Measurements from ENCODE around the gene NHEJ1. TPM values are rescaled to one million over a fixed set of nuclear protein-coding genes. Genes with fewer than 3 reads are reported as not detected.

Gene NHEJ1
- total RNA-seq, 2 experiments from 2014 or later = 7.2 to 8.5 TPM

- intact Hi-C loops (cut with DNase I, micrococcal nuclease) = no loop called here
- H3K27me3 ChIP-seq (ENCODE audit: control insufficient read depth in 1 of 2, insufficient read depth in 2 of 2, low read length in 2 of 2) = no peaks in the 10 kb centered on the region
- DNase-seq (no peak), ATAC-seq (ENCODE audit: poor library complexity) (no peak)
- Mint-ChIP-seq H3K36me3 (ENCODE audit: low read depth) (peaks cover 11% of the 10 kb centered on the region), H3K4me3 (no peak overlapping the region), H3K9me3 (no peaks in the 10 kb centered on the region), H3K4me1 (ENCODE audit: low read depth) (peaks cover 30% of the 10 kb centered on the region), H3K27ac (no peak overlapping the region), H3K27me3 (no peaks in the 10 kb centered on the region)
- ChIA-PET POLR2A (no interaction called here), CTCF (no interaction called here)
- no peak overlapping the region for H3K27ac ChIP-seq (ENCODE audit: low read depth in 1 of 2, low read length in 2 of 2)
- H3K36me3 ChIP-seq (ENCODE audit: insufficient read depth, low read length) = peaks cover 8% of the 10 kb centered on the region
- H3K4me3 ChIP-seq (ENCODE audit: low read length) = no peak overlapping the region
- no peak for TF ChIP-seq CTCF (IDR thresholded peaks at IDR 0.05)
- H3K9me3 ChIP-seq (ENCODE audit: control insufficient read depth in 1 of 2, insufficient read depth in 1 of 2, low read length in 2 of 2) = no peaks in the 10 kb centered on the region
- H3K4me1 ChIP-seq (ENCODE audit: insufficient read depth, low read length) = peaks cover 7% of the 10 kb centered on the region
Measured at GRCh38 chr2:219127037-219127635, 33.5 kb downstream of the NHEJ1 start.

- peaks cover 7% of the 10 kb centered on the region for H3K36me3 Mint-ChIP-seq (ENCODE audit: low read depth)
- intact Hi-C loops (cut with DNase I, micrococcal nuclease) = no loop called here
- Histone ChIP-seq H3K9me3 (ENCODE audit: control insufficient read depth in 1 of 2, insufficient read depth in 1 of 2, low read length in 2 of 2) (no peaks in the 10 kb centered on the region), H3K4me3 (ENCODE audit: low read length) (no peak overlapping the region), H3K36me3 (ENCODE audit: insufficient read depth, low read length) (peaks cover 8% of the 10 kb centered on the region), H3K27ac (ENCODE audit: low read depth in 1 of 2, low read length in 2 of 2) (no peak overlapping the region), H3K4me1 (ENCODE audit: insufficient read depth, low read length) (peaks cover 7% of the 10 kb centered on the region), H3K27me3 (ENCODE audit: control insufficient read depth in 1 of 2, insufficient read depth in 2 of 2, low read length in 2 of 2) (no peaks in the 10 kb centered on the region)
- ATAC-seq (ENCODE audit: poor library complexity) = no peak
- TF ChIP-seq CTCF (IDR thresholded peaks at IDR 0.05) = no peak
- no peaks in the 10 kb centered on the region for H3K9me3 Mint-ChIP-seq
- CTCF ChIA-PET = no interaction called here
- H3K4me3 Mint-ChIP-seq = no peak overlapping the region
- no peaks in the 10 kb centered on the region for H3K27me3 Mint-ChIP-seq
- H3K27ac Mint-ChIP-seq = no peak overlapping the region
- POLR2A ChIA-PET = no interaction called here
- H3K4me1 Mint-ChIP-seq (ENCODE audit: low read depth) = peaks cover 30% of the 10 kb centered on the region
- DNase-seq = no peak
Measured at GRCh38 chr2:219126555-219126954, 34.1 kb downstream of the NHEJ1 start.

- no peak for DNase-seq
- Mint-ChIP-seq H3K9me3 (no peaks in the 10 kb centered on the region), H3K27me3 (no peaks in the 10 kb centered on the region), H3K4me1 (ENCODE audit: low read depth) (peaks cover 30% of the 10 kb centered on the region), H3K27ac (no peak overlapping the region), H3K4me3 (no peak overlapping the region), H3K36me3 (ENCODE audit: low read depth) (peaks cover 3% of the 10 kb centered on the region)
- intact Hi-C loops (cut with DNase I, micrococcal nuclease) = loop anchor here in 1 of 2 experiments (2.0 kb wide), 1 partner anchor 37 kb away; no protein-coding TSS in a partner anchor
- Histone ChIP-seq H3K27ac (ENCODE audit: low read depth in 1 of 2, low read length in 2 of 2) (no peak overlapping the region), H3K27me3 (ENCODE audit: control insufficient read depth in 1 of 2, insufficient read depth in 2 of 2, low read length in 2 of 2) (no peaks in the 10 kb centered on the region), H3K4me1 (ENCODE audit: insufficient read depth, low read length) (peaks cover 7% of the 10 kb centered on the region), H3K36me3 (ENCODE audit: insufficient read depth, low read length) (peaks cover 8% of the 10 kb centered on the region), H3K4me3 (ENCODE audit: low read length) (no peak overlapping the region), H3K9me3 (ENCODE audit: control insufficient read depth in 1 of 2, insufficient read depth in 1 of 2, low read length in 2 of 2) (no peaks in the 10 kb centered on the region)
- ChIA-PET CTCF (no interaction called here), POLR2A (no interaction called here)
- TF ChIP-seq CTCF (IDR thresholded peaks at IDR 0.05) = no peak
- ATAC-seq (ENCODE audit: poor library complexity) = no peak
Measured at GRCh38 chr2:219125886-219126270, 34.7 kb downstream of the NHEJ1 start.
